Stimulated activated CD8-positive, alpha-beta memory T cell treated with anti-CD3 and anti-CD28 coated beads, Interleukin-7, amount 100 ng/mL, for 1 hour (primary cell): ENCODE data around the gene USP6NL.

Experiments used
- DNase-seq, 2 donors: peaks; one replicate each; pipeline ENCODE4 v3.0.0-alpha.2; 2020; ENCODE audit warnings: low read depth in 2 of 2

The USP6NL gene

DNA sequence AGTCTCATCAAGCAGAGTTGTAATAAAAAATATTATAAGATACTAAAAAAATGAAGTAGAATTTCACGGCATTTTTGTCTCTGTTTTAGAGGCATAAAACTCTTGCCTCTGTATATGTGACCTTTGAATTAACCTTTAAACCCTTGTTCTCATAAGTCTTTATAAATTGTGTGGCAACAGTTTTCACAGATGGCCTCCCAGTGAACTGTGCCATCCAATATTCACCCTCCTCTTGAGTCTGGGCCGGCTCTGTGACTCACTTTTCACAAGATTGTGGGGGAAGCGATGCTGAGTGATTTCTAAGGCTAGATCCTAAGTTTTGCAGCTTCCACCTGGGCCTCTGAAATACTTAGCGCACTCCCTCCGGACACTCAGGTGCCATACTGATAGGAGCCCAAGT lies 4.6 kb upstream of the USP6NL start:
- no peak for DNase-seq

DNA sequence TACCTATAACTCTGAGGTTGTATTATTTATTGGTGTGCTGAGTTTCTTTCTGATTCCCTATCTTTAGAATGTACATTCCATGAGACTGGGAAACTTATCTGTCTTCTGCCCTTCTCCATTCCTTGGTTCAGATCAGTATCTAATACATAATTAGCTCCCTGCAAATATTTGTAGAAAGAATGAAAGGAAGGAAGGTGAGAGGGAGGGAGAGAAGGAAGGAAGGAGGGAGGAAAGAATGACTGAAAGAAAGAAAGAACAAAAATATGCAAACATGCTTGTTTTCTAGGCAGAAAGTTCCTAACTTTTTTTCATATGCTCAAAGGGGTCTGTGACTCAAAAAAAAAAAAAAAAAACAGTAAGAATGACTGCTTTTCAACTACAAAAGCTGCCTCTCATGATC lies 3.9 kb upstream of the USP6NL start:
- no peak for DNase-seq

DNA sequence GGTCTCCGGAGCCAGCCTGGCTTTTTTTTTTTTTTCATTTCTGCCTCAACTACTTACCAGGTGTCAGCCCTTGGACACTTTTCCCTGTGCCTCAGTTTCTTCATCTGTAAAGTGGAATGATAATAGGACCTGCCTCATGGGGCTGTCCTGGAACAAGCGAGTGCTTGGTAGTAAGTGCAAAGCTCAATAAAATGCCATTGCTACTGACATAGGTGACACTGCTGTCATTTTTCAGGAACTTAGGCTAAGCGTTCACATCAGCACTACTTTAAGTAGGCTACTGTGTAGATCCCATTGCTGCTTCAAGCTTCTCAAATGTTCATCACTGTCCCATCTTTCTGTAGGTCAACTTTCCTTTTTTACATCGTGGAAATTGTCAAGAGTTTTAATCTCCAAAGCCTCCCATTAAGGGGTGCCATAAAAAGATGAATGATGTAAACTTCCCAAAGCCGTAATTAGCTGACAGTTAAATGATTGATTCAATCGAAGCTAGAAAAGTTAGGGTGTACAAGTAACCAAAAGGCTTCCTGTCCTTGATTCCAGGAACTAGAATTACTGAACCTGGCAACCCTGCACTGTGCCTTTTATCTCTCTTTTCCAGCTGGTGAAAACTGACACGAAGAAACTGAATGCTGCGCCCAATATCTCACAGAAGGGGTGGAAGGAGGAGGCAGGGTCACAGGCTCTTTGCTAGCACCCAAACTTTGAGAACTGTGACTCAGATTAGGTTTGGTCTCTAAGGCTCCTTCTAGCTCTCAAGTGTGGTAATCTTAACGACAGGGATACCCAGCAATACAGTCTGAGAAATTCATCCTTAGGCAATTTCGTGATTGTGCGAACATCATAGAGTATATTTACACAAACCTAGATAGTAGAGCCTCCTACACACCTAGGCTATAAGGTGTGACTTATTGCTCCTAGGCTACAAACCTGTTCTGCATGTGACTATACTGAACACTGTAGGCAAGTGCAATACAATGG lies 861 bp upstream of the USP6NL start:
- DNase-seq: no peak

- DNase-seq: no peak
These were observed 613 bp downstream of the USP6NL start for GRCh38 chr10:11610826-11611247.

GRCh38 chr10:11610166-11610825 lies 1.2 kb downstream of the USP6NL start:
- no peak for DNase-seq

- no peak for DNase-seq
These were observed 1.9 kb downstream of the USP6NL start for GRCh38 chr10:11609492-11610093.

GRCh38 chr10:11609052-11609451 lies 2.4 kb downstream of the USP6NL start:
- no peak for DNase-seq

DNA sequence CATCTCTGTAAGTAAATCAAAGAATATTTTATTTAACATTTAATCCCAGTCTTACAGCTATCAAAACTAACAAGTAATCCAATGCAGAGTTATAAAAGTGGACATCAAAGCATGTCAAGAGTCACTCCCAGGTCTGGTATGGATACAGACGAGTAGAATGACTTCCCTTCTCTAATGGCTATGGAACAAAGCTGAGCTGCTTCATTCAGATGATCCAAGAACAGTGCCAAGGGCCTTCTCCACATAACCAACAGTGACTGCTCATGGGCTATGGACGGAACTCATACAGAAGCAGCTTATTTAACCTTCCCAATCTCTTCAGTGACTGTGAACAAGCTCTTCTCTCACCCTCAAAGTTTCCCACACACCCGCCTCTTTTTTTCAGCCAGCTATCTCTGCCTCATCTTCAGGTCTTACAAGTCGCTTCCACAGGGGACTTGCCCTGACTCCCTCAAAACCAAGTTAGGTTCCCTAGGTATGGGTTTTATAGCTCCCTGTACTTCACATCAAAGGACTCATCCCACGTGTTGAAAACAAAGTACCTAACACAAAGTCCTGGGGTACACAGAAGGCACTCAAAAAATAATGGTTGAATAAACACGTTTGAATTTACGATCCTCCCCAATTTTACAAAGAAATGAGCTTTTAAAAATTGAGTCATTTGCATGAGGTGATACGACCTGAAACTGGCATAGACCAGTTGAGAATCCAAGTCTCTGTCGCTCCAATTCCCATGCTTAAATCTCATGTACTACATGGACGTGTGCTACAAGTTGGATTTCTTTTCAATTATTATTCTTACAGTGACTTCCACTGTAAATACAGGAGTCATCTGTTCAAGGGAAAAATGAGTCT lies 3.1 kb downstream of the USP6NL start:
- DNase-seq: no peak

DNA sequence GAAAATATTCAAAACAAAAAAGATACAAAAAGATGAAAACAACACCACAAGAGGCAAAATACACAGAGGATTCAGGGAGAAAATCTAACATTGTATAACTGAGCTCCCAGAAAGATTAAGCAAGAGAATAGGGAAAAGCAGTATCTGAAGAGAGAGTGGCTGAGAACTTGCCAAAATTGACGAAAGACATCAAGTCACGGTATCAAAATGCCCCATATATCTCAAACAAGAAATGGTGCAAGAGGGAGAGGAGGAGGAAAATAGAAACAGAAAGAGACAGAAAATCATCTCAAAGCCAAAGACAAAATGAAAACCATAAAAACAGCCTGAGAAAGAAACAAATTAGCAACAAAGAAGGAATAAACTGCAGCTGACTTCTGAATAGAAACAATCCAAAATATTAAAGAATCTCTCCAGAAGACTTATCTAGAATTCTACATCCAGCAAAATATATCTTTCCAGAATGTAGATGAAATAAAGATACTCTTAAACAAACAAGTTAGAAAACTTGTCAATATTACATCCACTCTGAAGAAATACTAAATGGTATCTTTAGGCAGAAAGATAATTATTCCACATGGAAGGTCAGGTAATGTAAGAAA lies 5.5 kb downstream of the USP6NL start:
- no peak for DNase-seq

DNA sequence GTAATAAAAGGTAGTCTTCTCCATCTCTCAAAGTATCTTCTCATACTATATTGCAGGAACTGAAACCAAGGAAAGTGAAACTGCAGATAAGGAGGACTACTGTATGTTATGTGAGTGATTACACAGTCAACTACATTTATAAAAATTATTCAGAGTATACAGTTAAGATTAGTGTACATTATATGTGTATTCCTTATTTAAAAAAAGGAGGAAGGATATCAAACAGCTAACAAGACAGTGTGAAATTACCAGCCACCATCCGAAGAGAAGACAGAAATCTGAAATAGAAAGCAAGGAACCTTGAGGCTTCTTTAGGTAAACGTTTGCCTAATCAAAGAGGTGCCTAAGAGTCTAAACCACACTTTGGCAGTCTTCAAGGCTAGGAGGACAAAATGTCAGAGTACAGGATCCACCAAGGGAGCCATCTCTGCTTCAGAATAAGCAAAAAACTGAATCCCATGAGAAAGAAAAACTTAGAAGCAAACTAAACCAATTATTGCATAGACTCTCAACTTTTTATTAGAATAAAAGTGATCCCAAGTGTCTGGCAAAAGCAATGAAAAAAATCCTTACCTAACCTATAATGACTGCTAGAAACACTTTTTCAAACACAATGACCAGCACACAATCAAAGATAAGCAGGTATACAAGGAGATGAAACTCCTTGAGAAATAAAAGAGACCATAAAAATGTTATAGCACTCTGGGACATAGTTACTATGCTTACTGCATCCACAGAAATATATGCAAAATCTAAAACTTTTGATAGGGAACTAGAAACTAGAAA lies 6.4 kb downstream of the USP6NL start:
- DNase-seq: no peak

DNA sequence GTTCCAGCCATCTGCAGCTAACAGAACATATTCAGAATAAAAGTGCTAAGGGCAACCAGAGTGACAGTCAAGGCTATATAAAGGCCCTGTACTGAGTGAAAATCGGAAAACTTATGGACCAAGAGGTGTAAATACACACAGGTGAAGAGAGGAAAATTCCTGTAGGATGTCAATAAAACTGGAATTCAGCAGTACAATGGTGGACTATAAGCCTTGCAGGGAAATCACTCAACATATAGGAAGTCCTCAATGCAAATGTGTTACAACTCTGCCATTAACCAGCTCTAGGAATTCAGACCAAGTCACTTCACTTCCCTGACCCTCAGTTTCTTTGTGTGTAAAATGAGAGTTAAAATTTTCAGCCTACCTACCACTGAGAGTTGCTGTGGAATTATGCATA lies 7.7 kb downstream of the USP6NL start:
- no peak for DNase-seq

DNA sequence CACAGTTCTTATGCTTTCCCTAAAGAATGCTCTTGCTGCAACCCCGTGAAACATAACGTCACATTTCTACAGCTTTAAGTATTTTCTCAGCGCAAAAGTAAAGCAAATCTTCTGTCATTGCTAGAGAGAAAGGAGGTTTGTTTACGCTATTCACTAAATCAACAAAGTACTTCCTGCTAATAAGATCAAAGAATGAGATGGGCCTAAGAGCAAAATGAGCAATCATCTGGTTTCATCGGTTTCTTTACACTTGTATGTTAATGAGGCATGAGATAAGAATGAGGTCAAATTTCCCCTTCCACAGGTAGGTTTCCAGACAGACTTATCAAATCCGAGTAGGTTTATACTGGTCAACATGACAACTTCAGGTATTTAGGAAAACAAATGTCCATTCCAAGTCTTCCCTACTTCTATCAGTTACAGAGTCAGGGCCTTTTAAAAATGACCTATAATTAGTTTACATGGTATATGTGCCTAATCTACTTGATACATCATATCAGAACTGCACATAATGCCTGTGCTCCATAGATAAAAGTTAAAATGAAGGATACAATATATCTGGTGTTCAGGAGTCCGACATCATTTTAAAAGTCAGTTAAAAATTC lies 8.4 kb downstream of the USP6NL start:
- DNase-seq: no peak

- no peak for DNase-seq
These were observed 9.1 kb downstream of the USP6NL start for GRCh38 chr10:11602358-11602757.

GRCh38 chr10:11601670-11602069 lies 9.8 kb downstream of the USP6NL start:
- no peak for DNase-seq

- no peak for DNase-seq
These were observed 11.2 kb downstream of the USP6NL start for GRCh38 chr10:11600280-11600679.

- no peak for DNase-seq
These were observed 12.6 kb downstream of the USP6NL start for GRCh38 chr10:11598712-11599397.

GRCh38 chr10:11597470-11597869 lies 14.0 kb downstream of the USP6NL start:
- no peak for DNase-seq

DNA sequence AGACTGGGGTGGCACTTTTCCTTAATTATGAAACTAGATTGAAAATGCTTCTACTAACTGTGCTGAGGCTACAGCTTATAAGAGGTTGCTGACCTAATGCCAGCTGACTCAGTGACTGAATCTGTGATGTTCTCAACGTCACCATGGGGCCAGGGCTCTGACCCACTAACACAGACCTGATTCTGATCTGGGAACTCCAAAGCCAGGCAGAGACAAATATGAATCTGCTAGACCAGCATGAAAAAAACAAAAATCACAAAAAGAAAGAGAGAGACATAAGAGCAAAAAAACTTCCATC lies 16.1 kb downstream of the USP6NL start:
- DNase-seq: no peak

DNA sequence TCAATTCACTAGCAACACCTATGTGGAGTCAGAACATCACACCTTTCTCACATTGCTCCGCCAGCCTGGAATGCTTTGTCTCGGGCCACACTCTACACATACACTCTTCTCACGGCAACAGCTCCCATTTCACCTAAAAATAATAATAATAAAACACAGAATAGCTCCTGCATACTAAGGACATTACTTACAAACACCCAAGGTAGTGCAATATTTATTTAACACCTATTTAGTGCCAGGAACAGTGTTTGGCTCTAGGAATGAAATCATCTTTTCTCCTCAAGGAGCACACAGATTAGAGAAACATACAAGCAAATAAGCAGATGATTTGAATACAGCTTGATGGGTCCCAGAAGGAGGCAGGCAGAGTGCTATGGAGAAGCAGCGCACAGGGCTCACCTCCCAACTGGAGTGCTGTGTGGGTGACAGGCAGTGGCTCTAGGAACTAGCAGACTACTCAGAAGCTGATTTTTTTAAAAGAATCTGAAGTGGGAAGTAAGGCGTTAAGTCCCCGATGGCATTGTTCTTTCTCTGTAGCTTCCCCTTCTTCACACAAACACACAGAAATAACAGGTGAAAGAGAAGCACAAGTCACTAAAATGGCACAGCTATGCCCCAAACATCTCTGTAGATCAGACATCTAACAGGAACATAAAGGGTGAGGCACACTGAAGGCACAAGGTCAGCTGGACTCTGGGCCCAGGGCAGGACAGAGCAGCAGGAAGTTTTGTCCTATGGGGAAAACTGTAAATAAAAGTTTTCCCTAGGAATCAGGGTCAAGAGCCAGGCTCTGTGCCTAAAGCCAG lies 16.7 kb downstream of the USP6NL start:
- no peak for DNase-seq
